22Rv1 (cell line): ENCODE results near the gene NUP98.

ENCODE experiments used
- H3K27ac ChIP-seq: fragments of 450-650 bp; 2 replicates; pipeline ENCODE4 v1.5.1; 2017
- ZFX ChIP-seq: fragments of 450-650 bp; IDR thresholded peaks from 2 replicates; pipeline ENCODE4 v1.6.1; 2017; ENCODE audit warnings: antibody characterized with exemption, borderline replicate concordance
- TF ChIP-seq, protein P1 (sequence below): fragments of 450-650 bp; IDR thresholded peaks from 2 replicates; pipeline ENCODE4 v1.5.1; 2017; ENCODE audit warnings: mild to moderate bottlenecking

The NUP98 gene

DNA sequence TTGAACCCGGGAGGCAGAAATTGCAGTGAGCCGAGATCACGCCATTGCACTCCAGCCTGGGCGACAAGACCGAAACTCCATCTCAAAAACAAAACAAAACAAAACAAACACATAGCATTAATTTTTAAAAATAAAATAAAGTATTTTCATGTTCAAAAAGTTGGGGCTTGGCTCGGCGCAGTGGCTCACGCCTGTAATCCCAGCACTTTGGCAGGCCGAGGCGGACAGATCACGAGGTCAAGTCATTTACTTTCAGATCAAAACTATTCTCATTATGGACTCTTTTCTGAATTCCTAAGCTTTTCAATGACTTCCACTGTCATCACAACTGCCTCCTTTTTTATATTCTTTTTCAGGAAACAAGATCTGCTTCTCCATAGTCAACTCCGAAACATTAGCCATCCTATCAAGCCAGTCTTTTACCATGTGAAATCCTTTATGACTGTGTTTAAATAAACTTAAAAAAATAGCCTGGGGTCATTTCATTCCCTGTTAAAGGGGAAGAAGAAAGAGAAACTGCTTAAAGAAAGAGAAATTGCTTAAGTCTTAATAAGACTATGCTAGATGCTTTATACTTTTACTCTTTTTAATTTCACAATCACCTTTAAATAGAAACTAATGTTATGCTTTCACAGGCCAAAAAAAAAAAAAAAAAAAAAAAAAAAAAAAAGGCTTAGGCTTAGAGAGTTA, 113.1 kb downstream of the NUP98 start:
- TF ChIP-seq, protein P1, sequence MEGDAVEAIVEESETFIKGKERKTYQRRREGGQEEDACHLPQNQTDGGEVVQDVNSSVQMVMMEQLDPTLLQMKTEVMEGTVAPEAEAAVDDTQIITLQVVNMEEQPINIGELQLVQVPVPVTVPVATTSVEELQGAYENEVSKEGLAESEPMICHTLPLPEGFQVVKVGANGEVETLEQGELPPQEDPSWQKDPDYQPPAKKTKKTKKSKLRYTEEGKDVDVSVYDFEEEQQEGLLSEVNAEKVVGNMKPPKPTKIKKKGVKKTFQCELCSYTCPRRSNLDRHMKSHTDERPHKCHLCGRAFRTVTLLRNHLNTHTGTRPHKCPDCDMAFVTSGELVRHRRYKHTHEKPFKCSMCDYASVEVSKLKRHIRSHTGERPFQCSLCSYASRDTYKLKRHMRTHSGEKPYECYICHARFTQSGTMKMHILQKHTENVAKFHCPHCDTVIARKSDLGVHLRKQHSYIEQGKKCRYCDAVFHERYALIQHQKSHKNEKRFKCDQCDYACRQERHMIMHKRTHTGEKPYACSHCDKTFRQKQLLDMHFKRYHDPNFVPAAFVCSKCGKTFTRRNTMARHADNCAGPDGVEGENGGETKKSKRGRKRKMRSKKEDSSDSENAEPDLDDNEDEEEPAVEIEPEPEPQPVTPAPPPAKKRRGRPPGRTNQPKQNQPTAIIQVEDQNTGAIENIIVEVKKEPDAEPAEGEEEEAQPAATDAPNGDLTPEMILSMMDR = no peak
- TF ChIP-seq ZFX = no peak
- no peak overlapping the region for H3K27ac ChIP-seq

DNA sequence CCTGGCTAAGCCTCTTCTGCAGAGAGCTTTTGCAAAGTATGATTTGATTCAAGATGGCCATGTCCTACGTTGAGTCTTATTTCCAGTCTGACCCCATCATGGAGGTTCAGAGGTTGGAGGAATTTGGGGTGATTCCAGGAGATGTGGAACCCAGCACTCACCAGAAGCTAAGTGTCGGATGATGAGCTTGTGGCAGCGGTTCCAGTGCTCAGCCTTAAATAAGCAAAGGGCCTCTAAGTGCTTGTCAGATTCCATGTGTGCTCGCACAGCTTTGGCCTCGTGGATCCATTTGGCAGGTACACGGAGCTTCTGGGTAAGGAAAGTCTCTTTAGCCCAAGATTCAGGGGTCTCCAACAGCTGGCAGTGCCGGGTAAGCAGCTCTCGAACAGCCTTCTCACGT, 114.3 kb downstream of the NUP98 start:
- H3K27ac ChIP-seq = no peak overlapping the region
- TF ChIP-seq ZFX = no peak
- TF ChIP-seq, protein P1 = no peak

DNA sequence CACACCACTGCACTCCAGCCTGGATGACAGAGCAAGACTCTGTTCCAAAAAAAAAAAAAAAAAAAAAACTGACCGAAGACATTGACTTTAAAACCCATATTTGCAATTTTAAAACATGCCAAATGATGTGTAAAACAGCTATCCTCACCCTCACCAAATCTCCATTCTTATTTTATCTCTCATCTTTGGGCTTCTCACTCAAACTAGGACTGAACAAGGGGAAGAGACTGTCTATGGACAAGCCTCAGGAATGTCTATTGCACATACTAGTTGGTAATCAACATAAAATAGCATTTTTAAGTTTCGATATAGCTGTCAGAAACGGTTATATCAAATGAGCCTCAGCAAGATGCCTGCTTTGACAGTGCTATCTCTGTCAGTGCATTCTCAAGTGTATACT, 118.3 kb downstream of the NUP98 start:
- TF ChIP-seq, protein P1 = no peak
- no peak for TF ChIP-seq ZFX
- no peak overlapping the region for H3K27ac ChIP-seq

DNA sequence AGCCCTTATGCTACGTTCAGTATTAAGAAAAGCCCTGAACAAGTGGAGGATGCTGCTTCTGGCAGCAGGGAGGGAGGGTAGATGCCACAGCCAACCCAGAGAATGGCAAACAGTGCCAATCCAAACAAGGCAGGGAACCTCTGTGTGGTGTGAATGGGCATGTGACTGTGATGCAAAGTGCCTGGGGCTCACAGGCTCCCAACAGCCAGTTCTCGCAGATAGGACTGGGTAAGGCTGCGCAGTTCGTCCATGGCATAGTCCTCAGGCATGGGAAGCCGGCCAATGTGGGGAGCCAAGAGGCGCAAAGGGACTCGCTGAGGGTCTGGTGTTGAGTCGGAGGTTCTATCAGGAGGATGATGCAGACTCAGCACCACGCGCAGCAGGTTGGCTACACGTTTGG, 121.4 kb downstream of the NUP98 start:
- no peak overlapping the region for H3K27ac ChIP-seq
- TF ChIP-seq, protein P1 = no peak
- TF ChIP-seq ZFX = no peak

DNA sequence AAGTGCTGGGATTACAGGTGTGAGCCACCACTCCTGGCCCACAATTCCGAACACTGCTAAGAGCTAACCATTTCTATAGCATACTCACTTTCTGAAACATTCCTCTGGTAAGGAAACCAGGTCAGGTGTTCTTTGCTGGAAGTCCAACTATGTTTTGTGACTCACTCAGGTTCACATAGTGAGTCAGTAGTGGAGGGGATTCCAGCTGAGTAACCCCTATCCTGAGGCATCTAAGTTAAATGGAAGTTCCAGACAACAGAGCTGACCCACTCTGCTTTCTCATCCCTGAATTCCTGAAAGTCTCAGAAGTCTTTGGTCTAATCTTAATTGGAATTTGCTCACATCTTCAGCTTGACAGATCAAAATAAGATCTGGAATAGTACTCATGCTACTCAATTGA, 123.2 kb downstream of the NUP98 start:
- TF ChIP-seq, protein P1 = no peak
- TF ChIP-seq ZFX = no peak
- H3K27ac ChIP-seq = no peak overlapping the region

DNA sequence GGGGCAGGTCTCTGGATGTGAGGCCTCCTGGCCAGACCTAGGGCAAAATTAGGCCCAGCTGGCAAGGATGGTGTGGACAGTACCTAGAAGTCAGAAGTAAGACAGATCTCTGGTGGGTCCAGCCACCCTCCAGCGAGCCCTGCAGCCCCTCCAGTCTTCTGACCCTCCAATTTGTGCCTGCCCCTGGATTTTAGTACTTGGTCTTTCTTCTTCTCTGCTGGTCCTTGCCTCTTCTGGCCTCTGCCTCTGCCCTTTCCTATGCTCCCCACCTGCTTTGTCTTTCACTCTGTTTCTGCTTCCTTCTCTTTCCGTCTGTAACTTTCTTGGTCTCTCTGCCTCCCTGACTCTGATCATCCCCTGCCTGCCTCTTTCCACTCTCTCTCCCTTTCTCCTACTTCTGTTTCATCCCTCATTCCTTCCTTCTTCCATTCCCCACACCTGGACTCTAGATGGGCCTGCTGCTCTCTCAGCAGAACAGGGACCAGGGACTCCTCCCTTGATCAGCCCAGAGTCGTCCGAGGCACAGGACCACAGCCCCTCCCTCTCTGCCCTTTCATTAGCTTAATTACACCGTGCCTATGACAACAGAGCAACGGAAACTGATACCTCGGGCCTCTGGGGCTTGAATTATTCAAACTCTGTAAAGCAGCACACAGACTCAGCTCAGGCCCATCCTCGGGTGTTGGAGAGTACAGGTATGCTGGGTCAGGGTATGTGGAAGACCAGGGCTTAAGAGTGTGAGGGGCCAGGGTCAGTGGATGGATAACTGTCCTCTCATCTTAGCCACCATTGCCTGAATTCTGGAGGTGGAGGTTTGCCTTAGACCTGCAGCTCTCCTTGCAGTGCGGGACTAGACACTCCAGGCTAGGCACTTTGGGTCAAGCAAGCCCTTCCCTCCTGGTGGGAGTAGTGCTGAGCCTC, 125.8 kb downstream of the NUP98 start, which contains the start of gene CHRNA10:
Gene CHRNA10 (minus strand): TSS at position 51 of the 921 bp plus-strand sequence. CDS start 72 bp downstream, outside the sequence.
- no peak within 1 kb of the TSS for H3K27ac ChIP-seq
- no peak for TF ChIP-seq ZFX
- TF ChIP-seq, protein P1 = no peak
